Testis (tissue), 2 donors: ENCODE data around the gene FBXO3.

Source experiments
- POLR2A ChIP-seq: fragments of 450-650 bp; IDR thresholded peaks from one replicate; pipeline ENCODE4 v1.6.1; 2017; ENCODE audit warnings: antibody characterized with exemption, mild to moderate bottlenecking, moderate library complexity
- TF ChIP-seq, protein P1 (sequence below), 3 experiments: fragments of 450-650 bp in 2 of 3; fragments of 200-600 bp in 1 of 3; sonication (generic) in 1 of 3; IDR thresholded peaks; one replicate each; pipeline ENCODE4 v1.5.1; 2016 to 2019; ENCODE audit warnings: antibody characterized with exemption in 3 of 3, mild to moderate bottlenecking in 2 of 3, moderate library complexity in 1 of 3

DNA sequence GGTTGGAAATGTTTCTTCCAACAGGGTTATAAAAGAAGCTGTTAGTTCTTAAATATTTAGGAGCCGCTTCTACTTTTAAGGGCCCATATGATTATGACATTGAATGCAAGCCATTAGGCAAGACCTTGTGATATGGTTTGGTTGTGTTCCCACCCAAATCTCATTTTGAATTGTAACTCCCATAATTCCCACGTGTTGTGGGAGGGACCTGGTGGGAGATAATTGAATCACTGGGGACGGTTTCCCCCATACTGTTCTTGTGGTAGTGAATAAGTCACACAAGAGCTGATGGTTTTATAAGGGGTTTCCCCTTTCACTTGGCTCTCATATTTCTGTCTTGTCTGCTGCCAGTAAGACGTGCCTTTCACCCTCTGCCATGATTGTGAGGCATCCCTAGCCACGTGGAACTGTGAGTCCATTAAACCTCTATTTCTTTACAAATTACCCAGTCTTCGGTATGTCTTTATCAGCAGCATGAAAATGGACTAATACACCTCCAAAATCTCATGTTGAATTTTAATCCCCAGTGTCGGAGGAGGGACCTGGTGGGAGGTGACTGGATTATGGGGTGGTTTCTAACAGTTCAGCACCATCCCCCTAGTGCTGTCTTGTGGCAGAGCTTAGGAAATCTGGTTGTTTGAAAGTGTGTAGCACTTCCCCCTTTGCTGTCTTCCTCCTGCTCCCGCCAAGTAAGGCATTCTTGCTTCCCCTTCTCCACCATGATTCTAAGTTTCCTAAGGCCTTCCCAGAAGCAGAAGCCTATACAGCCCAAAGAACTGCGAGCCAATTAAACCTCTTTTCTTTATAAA, 42.4 kb downstream of the FBXO3 start:
- TF ChIP-seq, protein P1, sequence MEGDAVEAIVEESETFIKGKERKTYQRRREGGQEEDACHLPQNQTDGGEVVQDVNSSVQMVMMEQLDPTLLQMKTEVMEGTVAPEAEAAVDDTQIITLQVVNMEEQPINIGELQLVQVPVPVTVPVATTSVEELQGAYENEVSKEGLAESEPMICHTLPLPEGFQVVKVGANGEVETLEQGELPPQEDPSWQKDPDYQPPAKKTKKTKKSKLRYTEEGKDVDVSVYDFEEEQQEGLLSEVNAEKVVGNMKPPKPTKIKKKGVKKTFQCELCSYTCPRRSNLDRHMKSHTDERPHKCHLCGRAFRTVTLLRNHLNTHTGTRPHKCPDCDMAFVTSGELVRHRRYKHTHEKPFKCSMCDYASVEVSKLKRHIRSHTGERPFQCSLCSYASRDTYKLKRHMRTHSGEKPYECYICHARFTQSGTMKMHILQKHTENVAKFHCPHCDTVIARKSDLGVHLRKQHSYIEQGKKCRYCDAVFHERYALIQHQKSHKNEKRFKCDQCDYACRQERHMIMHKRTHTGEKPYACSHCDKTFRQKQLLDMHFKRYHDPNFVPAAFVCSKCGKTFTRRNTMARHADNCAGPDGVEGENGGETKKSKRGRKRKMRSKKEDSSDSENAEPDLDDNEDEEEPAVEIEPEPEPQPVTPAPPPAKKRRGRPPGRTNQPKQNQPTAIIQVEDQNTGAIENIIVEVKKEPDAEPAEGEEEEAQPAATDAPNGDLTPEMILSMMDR (IDR thresholded peaks at IDR 0.05): no peak
- no peak for TF ChIP-seq POLR2A
